Skeletal muscle tissue (tissue), 4 donors: ENCODE data around the gene RNF26. TPM values are rescaled to one million over a fixed set of nuclear protein-coding genes. Genes with fewer than 3 reads are reported as not detected.

ENCODE experiments used
- H3K27ac ChIP-seq: one replicate; pipeline ENCODE4 v1.7.0; 2013; ENCODE audit warnings: mild to moderate bottlenecking, low read depth, low read length, inconsistent platforms
- H3K27me3 ChIP-seq, 3 donors: one replicate each; pipeline ENCODE4 v1.7.0; 2013; ENCODE audit warnings: low read length in 3 of 3; ENCODE audit not compliant: control insufficient read depth in 3 of 3, insufficient read depth in 3 of 3
- H3K36me3 ChIP-seq, 3 donors: one replicate each; pipeline ENCODE4 v1.7.0; 2013; ENCODE audit warnings: low read length in 3 of 3; ENCODE audit not compliant: control insufficient read depth in 3 of 3, insufficient read depth in 3 of 3
- H3K4me1 ChIP-seq, 3 donors: one replicate each; pipeline ENCODE4 v1.7.0; 2013; ENCODE audit warnings: low read length in 3 of 3, mild to moderate bottlenecking in 3 of 3; ENCODE audit not compliant: control insufficient read depth in 3 of 3, insufficient read depth in 3 of 3
- H3K4me3 ChIP-seq, 3 donors: one replicate each; pipeline ENCODE4 v1.7.0; 2013; ENCODE audit warnings: low read length in 3 of 3
- H3K9ac ChIP-seq, 3 donors: one replicate each; pipeline ENCODE4 v1.7.0; 2013; ENCODE audit warnings: low read length in 3 of 3, mild to moderate bottlenecking in 3 of 3, moderate library complexity in 2 of 3, low read depth in 1 of 3
- H3K9me3 ChIP-seq, 3 donors: one replicate each; pipeline ENCODE4 v1.7.0; 2013; ENCODE audit warnings: low read length in 3 of 3; ENCODE audit not compliant: control insufficient read depth in 3 of 3
- total RNA-seq: library from RNA; depleted of rRNA; stranded (reverse); fragments of >200 nt; gene quantifications from one replicate; pipeline ENCODE4 v1.2.3, GENCODE V29; 2014
- donor health status: Osteomylitis.

Gene RNF26
- total RNA-seq, 1 donor from 2014 or later, result 2.1 TPM

GRCh38 chr11:119300198-119300964, 33.9 kb upstream of the RNF26 start:
- Histone ChIP-seq H3K27ac (peak overlapping the region; percentile 81), H3K9me3 (no peaks in the 10 kb centered on the region), H3K4me1 (peaks cover 44 to 82% (median 64%) of the 10 kb centered on the region in 3 donors), H3K27me3 (no peaks in the 10 kb centered on the region), H3K4me3 (peak overlapping the region in 1 of 3 donors; percentile 38), H3K36me3 (peaks cover 0 to 25% (median 0%) of the 10 kb centered on the region in 3 donors), H3K9ac (no peak overlapping the region)

DNA sequence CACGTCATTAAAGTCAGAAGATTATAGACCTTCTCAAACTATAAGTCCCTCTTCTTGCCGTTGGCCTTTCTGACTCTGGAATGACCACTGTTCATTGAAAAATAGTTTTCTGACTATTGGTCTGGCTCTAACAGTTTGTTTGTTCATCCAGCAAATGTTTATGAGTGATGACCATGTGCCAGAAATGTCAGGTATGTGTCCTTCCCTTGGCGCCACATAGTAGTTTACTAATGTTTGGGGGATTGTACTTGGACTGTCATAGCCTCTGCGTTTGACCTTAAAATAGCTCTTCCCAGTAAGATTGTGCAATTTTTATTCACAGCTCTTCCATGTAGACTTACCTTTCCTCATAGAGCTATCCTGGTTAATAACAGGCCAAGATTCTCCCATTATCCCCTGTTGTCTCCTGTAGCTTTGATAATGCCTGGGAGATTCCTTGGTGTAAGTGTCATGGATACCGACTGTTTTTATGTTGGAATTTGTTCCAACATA, 31.1 kb upstream of the RNF26 start:
- Histone ChIP-seq H3K27me3 (no peaks in the 10 kb centered on the region), H3K36me3 (peaks cover 2 to 27% (median 3%) of the 10 kb centered on the region in 3 donors), H3K9ac (peak overlapping the region in 1 of 3 donors; percentile 2), H3K9me3 (no peaks in the 10 kb centered on the region), H3K4me1 (peaks cover 53 to 83% (median 69%) of the 10 kb centered on the region in 3 donors), H3K4me3 (no peak overlapping the region), H3K27ac (peak overlapping the region; percentile 81)

DNA sequence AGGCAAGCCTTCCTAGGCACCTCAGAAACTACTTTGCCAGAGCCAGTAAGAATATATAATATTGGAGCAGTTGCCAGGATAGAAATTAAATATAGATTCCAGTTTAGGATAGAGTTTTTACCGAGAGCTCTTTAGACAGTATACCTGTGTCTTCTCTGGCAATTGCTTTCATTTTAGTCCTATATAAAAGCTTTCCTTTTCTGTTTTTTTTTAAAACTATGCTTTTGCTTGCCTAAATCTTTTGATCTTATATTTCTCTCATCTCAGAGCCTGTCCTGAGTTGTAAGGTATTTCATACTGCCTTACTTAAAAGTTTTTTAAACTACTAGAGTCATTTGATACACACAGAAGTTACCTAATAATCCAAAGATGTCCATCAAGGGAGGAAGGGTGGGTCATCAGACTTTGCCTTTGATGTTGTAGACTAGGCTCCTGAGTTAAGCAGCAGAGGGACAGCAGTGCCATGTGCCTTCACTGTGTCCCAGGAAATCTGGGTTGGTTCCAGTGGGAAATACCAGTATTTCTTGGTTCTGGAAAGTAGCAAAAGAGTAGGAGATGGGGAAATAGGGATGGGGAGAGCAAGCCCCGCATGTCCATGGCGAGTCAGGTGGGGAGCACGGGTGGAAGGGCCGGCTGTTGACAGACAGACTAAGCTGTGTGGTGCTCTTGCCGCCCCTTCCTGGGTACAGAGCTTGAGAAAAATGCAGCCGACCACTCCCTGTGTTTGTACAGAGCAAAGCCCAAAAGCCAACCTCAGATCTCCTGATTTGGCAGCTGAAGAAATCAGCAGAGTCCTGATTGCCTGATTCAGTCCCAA, 28.6 kb upstream of the RNF26 start:
- H3K9me3 ChIP-seq, result no peaks in the 10 kb centered on the region
- peaks cover 30 to 60% (median 49%) of the 10 kb centered on the region in 3 donors for H3K4me1 ChIP-seq
- H3K27me3 ChIP-seq, result no peaks in the 10 kb centered on the region
- H3K36me3 ChIP-seq, result peaks cover 4 to 20% (median 10%) of the 10 kb centered on the region in 3 donors
- peak overlapping the region; percentile 38 for H3K27ac ChIP-seq
- peak overlapping the region in 2 of 3 donors; percentile 1 to 60 for H3K9ac ChIP-seq
- H3K4me3 ChIP-seq, result peak overlapping the region in 1 of 3 donors; percentile 7

DNA sequence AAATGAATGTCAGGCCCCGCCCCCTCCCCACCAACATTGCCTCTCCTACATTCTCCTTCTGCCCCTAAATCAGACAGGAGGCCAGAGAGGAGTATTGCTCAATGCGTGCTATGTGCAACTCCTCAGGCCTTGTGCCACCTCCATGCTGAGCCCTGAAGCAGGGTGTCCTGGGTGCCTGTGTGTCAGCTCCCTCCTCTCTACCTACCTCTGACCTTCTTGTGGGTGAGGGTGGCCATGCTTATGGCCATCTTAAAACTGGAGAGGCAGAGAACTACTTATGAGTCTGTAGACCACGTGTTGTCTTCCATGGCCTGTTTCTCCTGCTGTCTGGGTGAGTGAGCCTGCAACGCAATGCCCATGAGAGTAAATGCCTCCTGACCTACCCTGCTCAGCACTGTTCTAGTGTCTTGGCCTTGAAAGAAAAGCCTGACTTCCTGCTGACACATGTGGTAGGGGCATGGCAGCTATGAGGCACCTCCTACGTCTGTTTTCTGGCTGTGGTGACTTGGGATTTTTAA, 27.9 kb upstream of the RNF26 start:
- peaks cover 10 to 23% (median 17%) of the 10 kb centered on the region in 3 donors for H3K36me3 ChIP-seq
- peak overlapping the region; percentile 38 for H3K27ac ChIP-seq

DNA sequence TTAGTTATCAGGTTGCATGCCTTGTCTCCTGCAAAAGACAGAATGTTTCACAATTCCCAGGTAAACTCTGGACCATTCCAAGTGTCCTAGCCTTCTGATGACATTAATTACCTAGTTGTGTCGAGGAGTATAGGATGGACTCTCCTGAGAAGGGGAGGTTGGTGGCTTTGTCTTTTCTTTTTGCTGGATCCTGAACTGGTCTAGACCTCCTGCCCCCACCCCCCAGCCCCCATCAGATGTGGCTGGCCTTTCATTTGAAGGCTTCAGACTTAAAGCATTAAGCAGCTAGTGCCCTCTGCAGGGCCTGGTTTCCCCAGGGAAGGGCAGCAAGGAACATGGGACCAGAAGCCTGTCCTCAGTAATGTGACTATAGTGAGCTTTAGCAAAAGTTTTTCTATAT, 27.1 kb upstream of the RNF26 start:
- Histone ChIP-seq H3K9me3 (no peaks in the 10 kb centered on the region), H3K4me1 (peaks cover 18 to 47% (median 40%) of the 10 kb centered on the region in 3 donors), H3K27ac (peak overlapping the region; percentile 23), H3K4me3 (no peak overlapping the region), H3K9ac (peak overlapping the region in 2 of 3 donors; percentile 22 to 60), H3K36me3 (peaks cover 10 to 24% (median 18%) of the 10 kb centered on the region in 3 donors), H3K27me3 (no peaks in the 10 kb centered on the region)

More for the DNA sequence above, 27.9 kb upstream of the RNF26 start:
- no peaks in the 10 kb centered on the region for H3K9me3 ChIP-seq
- no peaks in the 10 kb centered on the region for H3K27me3 ChIP-seq
- H3K9ac ChIP-seq, result peak overlapping the region in 2 of 3 donors; percentile 1 to 60
- peaks cover 24 to 53% (median 45%) of the 10 kb centered on the region in 3 donors for H3K4me1 ChIP-seq
- H3K4me3 ChIP-seq, result no peak overlapping the region

DNA sequence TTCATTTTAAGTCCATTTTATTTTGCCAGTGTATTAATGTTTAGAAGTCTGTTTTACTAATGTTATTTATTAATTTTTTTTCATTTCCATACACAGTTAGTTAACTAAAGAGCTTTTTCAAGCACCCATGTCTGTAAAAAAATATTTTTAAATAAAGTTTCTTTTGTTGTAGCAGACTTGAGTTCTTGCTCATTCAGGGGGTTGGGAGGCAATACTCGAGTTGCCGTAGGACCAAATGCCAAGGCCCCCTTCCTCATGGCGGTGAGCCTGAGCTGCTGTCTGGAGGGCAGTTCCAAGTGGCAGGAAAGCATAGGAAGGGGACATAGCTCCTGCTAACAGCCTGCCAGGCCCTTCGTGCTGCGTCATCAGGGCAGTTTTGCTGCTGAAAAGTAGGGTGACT, 26.4 kb upstream of the RNF26 start:
- no peaks in the 10 kb centered on the region for H3K27me3 ChIP-seq
- peaks cover 18 to 46% (median 34%) of the 10 kb centered on the region in 3 donors for H3K4me1 ChIP-seq
- no peaks in the 10 kb centered on the region for H3K9me3 ChIP-seq
- no peak overlapping the region for H3K9ac ChIP-seq
- H3K4me3 ChIP-seq, result no peak overlapping the region
- H3K36me3 ChIP-seq, result peaks cover 10 to 28% (median 22%) of the 10 kb centered on the region in 3 donors
- H3K27ac ChIP-seq, result no peak overlapping the region

- Histone ChIP-seq H3K27ac (no peak overlapping the region), H3K4me3 (no peak overlapping the region), H3K4me1 (peaks cover 18 to 33% (median 23%) of the 10 kb centered on the region in 3 donors), H3K27me3 (no peaks in the 10 kb centered on the region), H3K36me3 (peaks cover 10 to 30% (median 23%) of the 10 kb centered on the region in 3 donors), H3K9me3 (no peaks in the 10 kb centered on the region), H3K9ac (peak overlapping the region in 2 of 3 donors; percentile 10 to 25)
These were observed 24.9 kb upstream of the RNF26 start for GRCh38 chr11:119309411-119309810.

- H3K9ac ChIP-seq, result peak overlapping the region in 1 of 3 donors; percentile 25
- H3K36me3 ChIP-seq, result peaks cover 10 to 31% (median 26%) of the 10 kb centered on the region in 3 donors
- H3K4me3 ChIP-seq, result no peak overlapping the region
- H3K9me3 ChIP-seq, result no peaks in the 10 kb centered on the region
- H3K27ac ChIP-seq, result no peak overlapping the region
- H3K27me3 ChIP-seq, result no peaks in the 10 kb centered on the region
- peaks cover 21 to 29% (median 23%) of the 10 kb centered on the region in 3 donors for H3K4me1 ChIP-seq
These were observed 24.2 kb upstream of the RNF26 start for GRCh38 chr11:119309953-119310681.

DNA sequence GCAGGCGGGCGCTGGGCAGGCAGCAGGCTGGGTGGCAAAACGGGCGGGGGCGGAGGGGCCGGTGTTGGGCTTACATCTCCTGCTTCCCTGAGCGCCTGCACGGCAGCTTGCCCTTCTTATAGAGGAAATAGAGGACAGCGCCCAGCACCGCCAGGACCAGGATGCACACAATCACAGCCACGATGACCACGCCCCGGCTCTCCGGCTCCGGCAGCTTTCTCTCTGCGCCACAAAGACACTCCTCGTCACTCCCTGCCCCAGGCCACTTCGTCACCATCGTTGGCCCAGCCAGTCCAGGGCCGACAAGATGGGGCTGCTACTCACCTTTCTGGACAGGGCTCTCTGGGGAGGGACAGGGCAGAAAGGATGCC, 23.7 kb upstream of the RNF26 start:
- Histone ChIP-seq H3K27me3 (peaks cover 0 to 3% (median 0%) of the 10 kb centered on the region in 3 donors), H3K36me3 (peaks cover 10 to 31% (median 26%) of the 10 kb centered on the region in 3 donors), H3K9me3 (no peaks in the 10 kb centered on the region), H3K4me3 (no peak overlapping the region), H3K27ac (no peak overlapping the region), H3K4me1 (peaks cover 23 to 30% (median 24%) of the 10 kb centered on the region in 3 donors), H3K9ac (no peak overlapping the region)
